T-cell (primary cell): ENCODE data around the gene TRPM3. TPM values are rescaled to one million over a fixed set of nuclear protein-coding genes. Genes with fewer than 3 reads are reported as not detected.

Experiments used
- ATAC-seq, 4 experiments: fragments of 200-7000 bp in 3 of 4; fragments of 150-1000 bp in 1 of 4; cut with Tn5 transposase; replicated peaks in 1 of 4; 1 replicate in 3 of 4; 2 replicates in 1 of 4; pipeline ENCODE4 v1.10.0; 2021; ENCODE audit warnings: moderate library complexity in 3 of 4, mild to moderate bottlenecking in 2 of 4, moderate number of reproducible peaks in 1 of 4
- CTCF ChIA-PET, 2 donors: fragments of 300-600 bp; sonication (Branson Sonifier 250); formaldehyde crosslinking; loops; one replicate each; lab custom pipeline; 2022; ENCODE audit warnings: antibody characterized with exemption in 2 of 2; lab: Charles Lee
- POLR2A ChIA-PET, 2 donors: fragments of 300-600 bp; sonication (Branson Sonifier 250); formaldehyde crosslinking; loops; one replicate each; lab custom pipeline; 2022; ENCODE audit warnings: antibody characterized with exemption in 2 of 2; lab: Charles Lee
- DNase-seq, 35 experiments: peaks; one replicate each; pipeline versions ENCODE4 v3.0.0 to v3.0.0-alpha.2; 2013 to 2023
- H3K27ac ChIP-seq: one replicate; pipeline ENCODE4 v1.5.1; 2013; ENCODE audit warnings: low read length
- H3K27me3 ChIP-seq, 2 experiments: replicated peaks in 1 of 2; 1 replicate in 1 of 2; 2 replicates in 1 of 2; pipeline versions ENCODE4 v1.6.1 to v1.7.0; 2013; ENCODE audit warnings: low read length in 1 of 2, mixed read lengths in 1 of 2; ENCODE audit not compliant: control insufficient read depth in 2 of 2, insufficient read depth in 2 of 2; ENCODE audit errors: extremely low read depth in 1 of 2
- H3K36me3 ChIP-seq, 2 donors: 1 replicate in 1 of 2; 2 replicates in 1 of 2; pipeline versions ENCODE4 v1.6.1 to v1.7.0; 2013; ENCODE audit warnings: low read length in 1 of 2; ENCODE audit not compliant: control insufficient read depth in 2 of 2, insufficient read depth in 1 of 2; ENCODE audit errors: extremely low read depth in 1 of 2
- H3K4me1 ChIP-seq, 2 experiments: 1 replicate in 1 of 2; 2 replicates in 1 of 2; pipeline versions ENCODE4 v1.6.1 to v1.7.0; 2013; ENCODE audit warnings: low read length in 2 of 2, mixed read lengths in 1 of 2; ENCODE audit not compliant: insufficient read depth in 2 of 2, control insufficient read depth in 1 of 2; ENCODE audit errors: extremely low read depth in 1 of 2
- H3K4me3 ChIP-seq, 2 donors: 1 replicate in 1 of 2; 2 replicates in 1 of 2; pipeline versions ENCODE4 v1.5.1 to v1.7.0; 2013; ENCODE audit warnings: mild to moderate bottlenecking in 2 of 2, low read length in 1 of 2, moderate library complexity in 1 of 2; ENCODE audit not compliant: control insufficient read depth in 1 of 2; ENCODE audit errors: extremely low read depth in 1 of 2
- H3K9me3 ChIP-seq: 2 replicates; pipeline ENCODE4 v1.7.0; 2013
- H3K27ac Mint-ChIP-seq, 2 donors: one replicate each; pipeline ENCODE4 v1.8.0; 2020 to 2021; ENCODE audit warnings: mild to moderate bottlenecking in 2 of 2, mixed read lengths in 2 of 2
- H3K27me3 Mint-ChIP-seq, 2 donors: one replicate each; pipeline ENCODE4 v1.8.0; 2021 to 2022; ENCODE audit warnings: mixed read lengths in 2 of 2
- H3K36me3 Mint-ChIP-seq: one replicate; pipeline ENCODE4 v1.8.0; 2021; ENCODE audit warnings: mixed read lengths
- H3K4me1 Mint-ChIP-seq, 3 donors: one replicate each; pipeline ENCODE4 v1.8.0; 2020 to 2022; ENCODE audit warnings: mixed read lengths in 3 of 3, mild to moderate bottlenecking in 1 of 3
- H3K4me3 Mint-ChIP-seq, 3 donors: one replicate each; pipeline ENCODE4 v1.8.0; 2020 to 2022; ENCODE audit warnings: mild to moderate bottlenecking in 3 of 3, mixed read lengths in 3 of 3, moderate library complexity in 3 of 3
- H3K9me3 Mint-ChIP-seq, 3 donors: one replicate each; pipeline ENCODE4 v1.8.0; 2020 to 2022; ENCODE audit warnings: mixed read lengths in 3 of 3
- WGBS: methylation state at CpG from one replicate; pipeline ENCODE4 v1.1.5; 2013; ENCODE audit warnings: missing lambda C conversion rate; ENCODE audit not compliant: insufficient coverage; 5-methylcytosine and 5-hydroxymethylcytosine counted together
- total RNA-seq, 35 experiments: library from RNA in 6 of 35; stranded (reverse) in 6 of 35; fragments of 120-200 nt in 1 of 35; gene quantifications; one replicate each; pipeline versions ENCODE4 v1.2.1 to v1.2.4 and lab custom pipeline; 2013 to 2026

Gene TRPM3
- total RNA-seq, 5 donors from 2014 or later (not counting 1 experiment from before 2014, with no cell fraction given) = not detected

- Histone ChIP-seq H3K4me3 (no peak overlapping the region), H3K27me3 (no peaks in the 10 kb centered on the region), H3K27ac (no peak overlapping the region), H3K36me3 (no peaks in the 10 kb centered on the region), H3K9me3 (no peaks in the 10 kb centered on the region), H3K4me1 (no peaks in the 10 kb centered on the region)
- H3K27me3 Mint-ChIP-seq = no peaks in the 10 kb centered on the region
- H3K36me3 Mint-ChIP-seq = no peaks in the 10 kb centered on the region
- ATAC-seq (no peak), DNase-seq (no peak)
- H3K27ac Mint-ChIP-seq = no peak overlapping the region
- no peak overlapping the region for H3K4me3 Mint-ChIP-seq
- H3K9me3 Mint-ChIP-seq = no peaks in the 10 kb centered on the region
- no CpG with 5 or more reads among the region's 1 CpG for WGBS
- H3K4me1 Mint-ChIP-seq = no peaks in the 10 kb centered on the region
- POLR2A ChIA-PET = no interaction called here
- CTCF ChIA-PET = interaction anchor here in 1 of 2 donors (1.3 kb wide), 1 partner anchor 53 kb away, joined by 4 read pairs; no protein-coding TSS in a partner anchor
These were observed 571.5 kb downstream of the TRPM3 start for GRCh38 chr9:70549926-70550325.

DNA sequence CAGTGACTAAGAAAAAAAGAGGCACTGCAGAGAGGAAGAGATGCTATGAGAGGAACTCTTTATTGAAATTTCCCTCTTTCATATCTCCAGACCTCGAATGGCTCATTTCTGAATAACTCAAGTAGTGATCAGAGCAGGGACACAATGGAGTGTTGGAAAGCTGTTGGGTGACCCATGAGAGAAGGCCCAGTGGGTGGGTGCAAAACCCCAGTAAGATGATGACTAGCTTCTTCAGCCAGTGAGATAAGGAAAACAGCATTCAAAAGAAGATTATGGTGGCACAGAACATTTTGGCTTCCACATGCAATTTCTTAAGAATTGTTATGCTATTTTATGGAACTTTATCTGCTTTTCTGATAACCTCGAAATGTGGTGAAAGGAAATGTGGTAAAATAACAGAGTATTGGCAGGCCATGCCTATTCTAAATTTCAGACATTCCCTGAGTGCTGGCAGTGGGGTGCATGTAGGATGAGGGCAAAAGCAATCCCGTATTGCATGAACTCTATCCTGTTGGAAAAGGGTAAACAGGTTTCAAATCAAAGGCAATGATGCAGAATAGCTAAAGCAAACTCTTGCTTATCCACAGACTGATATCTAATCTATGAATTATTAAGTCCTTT lies 579.0 kb downstream of the TRPM3 start:
- H3K27ac Mint-ChIP-seq = no peak overlapping the region
- H3K4me1 ChIP-seq = no peaks in the 10 kb centered on the region
- H3K27ac ChIP-seq = no peak overlapping the region
- H3K27me3 Mint-ChIP-seq = no peaks in the 10 kb centered on the region
- no peak overlapping the region for H3K4me3 Mint-ChIP-seq
- no peaks in the 10 kb centered on the region for H3K27me3 ChIP-seq
- H3K9me3 ChIP-seq = no peaks in the 10 kb centered on the region
- CTCF ChIA-PET = no interaction called here
- H3K4me3 ChIP-seq = no peak overlapping the region
- POLR2A ChIA-PET = no interaction called here
- no peak for DNase-seq
- H3K9me3 Mint-ChIP-seq = no peaks in the 10 kb centered on the region
- ATAC-seq = no peak
- peaks cover 0 to 4% (median 0%) of the 10 kb centered on the region in 3 donors for H3K4me1 Mint-ChIP-seq
- WGBS = no CpG with 5 or more reads among the region's 3 CpGs
- H3K36me3 Mint-ChIP-seq = no peaks in the 10 kb centered on the region
- no peaks in the 10 kb centered on the region for H3K36me3 ChIP-seq

DNA sequence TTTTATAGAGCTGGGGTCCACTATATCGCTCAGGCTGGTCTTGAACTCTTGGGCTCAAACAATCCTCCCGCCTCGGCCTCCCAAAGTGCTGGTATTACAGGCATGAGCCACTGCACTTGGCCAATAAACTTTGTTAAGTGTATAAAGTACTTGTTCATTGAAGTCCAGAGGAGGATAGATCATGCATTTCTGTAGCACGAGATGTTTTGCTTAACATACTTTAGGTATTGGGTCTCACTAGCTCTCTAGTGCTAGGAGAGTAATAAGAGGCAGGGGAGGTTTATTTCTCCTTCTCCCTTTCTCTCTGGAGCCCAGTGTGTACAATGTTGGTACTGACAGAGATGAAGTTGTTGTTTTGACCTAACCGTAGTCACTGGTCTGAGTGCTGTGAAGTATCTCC lies 581.4 kb downstream of the TRPM3 start:
- Histone ChIP-seq H3K36me3 (no peaks in the 10 kb centered on the region), H3K27ac (no peak overlapping the region), H3K9me3 (no peaks in the 10 kb centered on the region), H3K4me1 (no peaks in the 10 kb centered on the region), H3K27me3 (no peaks in the 10 kb centered on the region), H3K4me3 (no peak overlapping the region)
- no peak for ATAC-seq
- ChIA-PET CTCF (interaction anchor here in 1 of 2 donors (0.6 kb wide), 1 partner anchor 97 kb away, joined by 4 read pairs; no protein-coding TSS in a partner anchor), POLR2A (no interaction called here)
- H3K4me1 Mint-ChIP-seq = peaks cover 0 to 4% (median 0%) of the 10 kb centered on the region in 3 donors
- no peak overlapping the region for H3K27ac Mint-ChIP-seq
- no peaks in the 10 kb centered on the region for H3K27me3 Mint-ChIP-seq
- 100% methylated on average over 1 of the region's 5 CpGs for WGBS
- no peak overlapping the region for H3K4me3 Mint-ChIP-seq
- H3K36me3 Mint-ChIP-seq = no peaks in the 10 kb centered on the region
- no peaks in the 10 kb centered on the region for H3K9me3 Mint-ChIP-seq
- DNase-seq = no peak

DNA sequence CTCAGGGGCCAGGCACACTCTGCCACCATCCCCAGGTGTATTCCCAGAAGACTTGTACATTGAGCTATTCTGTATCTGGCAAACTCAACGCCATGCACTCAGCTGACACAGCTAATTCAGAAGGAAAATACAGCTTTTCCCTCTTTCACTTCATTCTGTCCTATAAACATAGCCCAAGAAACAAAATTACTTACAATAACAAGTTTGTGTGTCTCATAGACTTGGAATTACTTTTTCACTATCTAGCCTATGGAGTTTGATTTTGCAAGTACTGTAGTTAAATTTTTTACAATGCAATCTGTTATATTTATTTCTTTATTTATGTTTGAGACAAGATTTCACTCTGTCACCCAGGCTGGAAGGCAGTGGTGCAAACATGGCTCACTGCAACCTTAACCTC lies 581.9 kb downstream of the TRPM3 start:
- no peaks in the 10 kb centered on the region for H3K27me3 ChIP-seq
- ChIA-PET CTCF (interaction anchor here in 1 of 2 donors (0.6 kb wide), 1 partner anchor 31 kb away, joined by 3 read pairs; no protein-coding TSS in a partner anchor), POLR2A (no interaction called here)
- no peak for DNase-seq
- Mint-ChIP-seq H3K27me3 (no peaks in the 10 kb centered on the region), H3K36me3 (no peaks in the 10 kb centered on the region), H3K4me3 (no peak overlapping the region), H3K27ac (no peak overlapping the region), H3K9me3 (no peaks in the 10 kb centered on the region), H3K4me1 (peaks cover 0 to 4% (median 0%) of the 10 kb centered on the region in 3 donors)
- H3K4me1 ChIP-seq = no peaks in the 10 kb centered on the region
- ATAC-seq = no peak
- no peak overlapping the region for H3K4me3 ChIP-seq
- H3K36me3 ChIP-seq = no peaks in the 10 kb centered on the region
- H3K27ac ChIP-seq = no peak overlapping the region
- no peaks in the 10 kb centered on the region for H3K9me3 ChIP-seq
- WGBS = 71% methylated on average over 1 of the region's 1 CpG

GRCh38 chr9:70539001-70539400 lies 582.4 kb downstream of the TRPM3 start:
- Mint-ChIP-seq H3K4me3 (no peak overlapping the region), H3K9me3 (no peaks in the 10 kb centered on the region), H3K27ac (peak overlapping the region in 1 of 2 donors; percentile 49), H3K36me3 (no peaks in the 10 kb centered on the region), H3K27me3 (no peaks in the 10 kb centered on the region), H3K4me1 (peaks cover 0 to 4% (median 1%) of the 10 kb centered on the region in 3 donors)
- H3K27ac ChIP-seq = no peak overlapping the region
- ATAC-seq = no peak
- no peaks in the 10 kb centered on the region for H3K4me1 ChIP-seq
- no peak for DNase-seq
- POLR2A ChIA-PET = interaction anchor here in 1 of 2 donors (0.6 kb wide), 1 partner anchor 146 kb away, joined by 3 read pairs; no protein-coding TSS in a partner anchor
- CTCF ChIA-PET = interaction anchor here in 1 of 2 donors (0.6 kb wide), 1 partner anchor 31 kb away, joined by 3 read pairs; no protein-coding TSS in a partner anchor
- no peak overlapping the region for H3K4me3 ChIP-seq
- H3K27me3 ChIP-seq = no peaks in the 10 kb centered on the region
- no peaks in the 10 kb centered on the region for H3K36me3 ChIP-seq
- H3K9me3 ChIP-seq = no peaks in the 10 kb centered on the region
- 44% methylated on average over 1 of the region's 1 CpG for WGBS

- Mint-ChIP-seq H3K27me3 (no peaks in the 10 kb centered on the region), H3K36me3 (no peaks in the 10 kb centered on the region), H3K9me3 (no peaks in the 10 kb centered on the region), H3K27ac (no peak overlapping the region), H3K4me1 (peaks cover 11 to 16% (median 15%) of the 10 kb centered on the region in 3 donors), H3K4me3 (no peak overlapping the region)
- ChIA-PET CTCF (no interaction called here), POLR2A (no interaction called here)
- no peak for ATAC-seq
- DNase-seq = no peak
- WGBS = 96% methylated on average over 21 of the region's 21 CpGs
- Histone ChIP-seq H3K27ac (no peak overlapping the region), H3K36me3 (no peaks in the 10 kb centered on the region), H3K4me3 (no peak overlapping the region), H3K27me3 (no peaks in the 10 kb centered on the region), H3K9me3 (no peaks in the 10 kb centered on the region), H3K4me1 (peaks cover 0 to 3% of the 10 kb centered on the region in 2 experiments)
These were observed 584.3 kb downstream of the TRPM3 start for GRCh38 chr9:70537084-70537483.
